ENCODE results near the gene SUN1. TPM values are rescaled to one million over a fixed set of nuclear protein-coding genes. Genes with fewer than 3 reads are reported as not detected.

Gene SUN1
- total and polyA plus RNA-seq, 9 of the 15 experiments (the other 6 are each of a cell fraction or from before 2014, with no cell fraction given): 36.8 to 132 (median 62.3) TPM

GRCh38 chr7:919924-920341 is 87.7 kb downstream of the SUN1 start:
- in situ Hi-C loops (cut with MboI): no loop called here

GRCh38 chr7:920351-921070 is 88.2 kb downstream of the SUN1 start:
- no peak for FAIRE-seq
- Histone ChIP-seq H3K79me2 (ENCODE audit: control insufficient read depth, insufficient read depth, low read length) (no peaks in the 10 kb centered on the region), H2AFZ (ENCODE audit: low read depth, low read length) (no peak overlapping the region), H4K20me1 (replicated peaks; ENCODE audit: control insufficient read depth, insufficient read depth, low read length) (no peaks in the 10 kb centered on the region), H3K9me3 (replicated peaks; ENCODE audit: control insufficient read depth, insufficient read depth, low read depth, low read length) (no peaks in the 10 kb centered on the region), H3K27me3 (ENCODE audit: control insufficient read depth in 2 of 2, insufficient read depth in 2 of 2, low read length in 2 of 2) (peaks cover 0 to 23% of the 10 kb centered on the region in 2 experiments; a peak in 3 of 5 replicates), H3K4me2 (ENCODE audit: insufficient read depth, low read length) (no peak overlapping the region), H3K9me1 (ENCODE audit: control insufficient read depth, insufficient read depth, low read length) (no peaks in the 10 kb centered on the region), H3K4me3 (no peak overlapping the region), H3K27ac (ENCODE audit: extremely low read depth, low read depth, low read length) (no peak overlapping the region), H3K4me1 (replicated peaks in 1 of 2; ENCODE audit: control insufficient read depth in 2 of 2, insufficient read depth in 2 of 2, low read length in 2 of 2) (peaks cover 10 to 52% of the 10 kb centered on the region in 2 experiments), H3K36me3 (ENCODE audit: control insufficient read depth, insufficient read depth, low read length) (no peaks in the 10 kb centered on the region), H3K9ac (ENCODE audit: insufficient read depth in 1 of 2, low read depth in 2 of 2, low read length in 2 of 2) (no peak overlapping the region)
- TF ChIP-seq NRF1 (conservative IDR thresholded peaks at IDR 0.05 in 1 of 2, IDR thresholded peaks at IDR 0.05 in 1 of 2) (no peak), FOXJ2 (tag; IDR thresholded peaks at IDR 0.05) (no peak), E2F6 (IDR thresholded peaks at IDR 0.05; ENCODE audit: borderline replicate concordance in 1 of 2, extremely low read depth in 1 of 2, insufficient read depth in 1 of 2, insufficient read length in 1 of 2, low read depth in 1 of 2, low read length in 1 of 2, poor library complexity in 1 of 2, severe bottlenecking in 1 of 2) (peak in 1 of 2 experiments; percentile 26), SMC3 (conservative IDR thresholded peaks at IDR 0.05; ENCODE audit: insufficient read depth, low read depth, low read length) (no peak)
- ChIA-PET POLR2A (no interaction called here), CTCF (ENCODE audit: low intra/inter-chr PET ratio) (no interaction called here)
- BruUV-seq (replicated peaks): no TSS peak
- in situ Hi-C loops (cut with MboI) (no loop called here), intact Hi-C loops (cut with micrococcal nuclease) (no loop called here)
- no peak for ATAC-seq
- WGBS (ENCODE audit: insufficient coverage, low coverage, missing lambda C conversion rate): 30% methylated on average over 22 of the region's 40 CpGs
- DNase-seq (ENCODE audit: extremely low read depth in 1 of 4, low spot score in 3 of 4): no peak

More at GRCh38 chr7:919924-920341, 87.7 kb downstream of the SUN1 start:
- BruUV-seq (replicated peaks): no TSS peak
- no peak for DNase-seq (ENCODE audit: extremely low read depth in 1 of 4, low spot score in 3 of 4)
- no peak for ATAC-seq
- intact Hi-C loops (cut with micrococcal nuclease): no loop called here
- TF ChIP-seq EZH2 (IDR thresholded peaks at IDR 0.05; ENCODE audit: borderline replicate concordance, low read depth, low read length): no peak
- no peak for TF ChIP-seq XRCC4 (IDR thresholded peaks at IDR 0.05; ENCODE audit: extremely low read depth, insufficient read depth, insufficient read length)
- POLR2A ChIA-PET: no interaction called here
- FAIRE-seq: no peak
- Histone ChIP-seq H3K4me2 (ENCODE audit: insufficient read depth, low read length) (no peak overlapping the region), H3K9me3 (replicated peaks; ENCODE audit: control insufficient read depth, insufficient read depth, low read depth, low read length) (no peaks in the 10 kb centered on the region), H3K9me1 (ENCODE audit: control insufficient read depth, insufficient read depth, low read length) (no peaks in the 10 kb centered on the region), H3K79me2 (ENCODE audit: control insufficient read depth, insufficient read depth, low read length) (no peaks in the 10 kb centered on the region), H3K4me3 (no peak overlapping the region), H3K4me1 (replicated peaks in 1 of 2; ENCODE audit: control insufficient read depth in 2 of 2, insufficient read depth in 2 of 2, low read length in 2 of 2) (peaks cover 10 to 53% of the 10 kb centered on the region in 2 experiments), H2AFZ (ENCODE audit: low read depth, low read length) (no peak overlapping the region), H3K36me3 (ENCODE audit: control insufficient read depth, insufficient read depth, low read length) (no peaks in the 10 kb centered on the region), H3K9ac (ENCODE audit: insufficient read depth in 1 of 2, low read depth in 2 of 2, low read length in 2 of 2) (no peak overlapping the region), H3K27ac (ENCODE audit: extremely low read depth, low read depth, low read length) (no peak overlapping the region), H4K20me1 (replicated peaks; ENCODE audit: control insufficient read depth, insufficient read depth, low read length) (no peaks in the 10 kb centered on the region), H3K27me3 (ENCODE audit: control insufficient read depth in 2 of 2, insufficient read depth in 2 of 2, low read length in 2 of 2) (peaks cover 4 to 29% of the 10 kb centered on the region in 2 experiments; a peak in 4 of 5 replicates)
- WGBS (ENCODE audit: insufficient coverage, low coverage, missing lambda C conversion rate): 48% methylated on average over 18 of the region's 26 CpGs
- CTCF ChIA-PET (ENCODE audit: low intra/inter-chr PET ratio): no interaction called here
